VCaP (cell line): ENCODE results near the gene C19orf85.
"Not testable (repeated sequence)": the region's sequence is repeated elsewhere in the genome, so short reads cannot be mapped to it uniquely, and the experiment has no call there.

Experiments used
- H3K27ac ChIP-seq: fragments of 450-650 bp; 2 replicates; pipeline ENCODE4 v1.5.1; 2017
- CTCF ChIP-seq: fragments of 450-650 bp; conservative IDR thresholded peaks from 2 replicates; pipeline ENCODE4 v1.5.1; 2017; ENCODE audit warnings: mild to moderate bottlenecking, moderate library complexity

Gene C19orf85

GRCh38 chr19:55502197-55502952 lies 37.8 kb upstream of the C19orf85 start:
- TF ChIP-seq CTCF: no peak
- no peak overlapping the region for H3K27ac ChIP-seq

GRCh38 chr19:55500368-55500952 lies 35.9 kb upstream of the C19orf85 start:
- no peak overlapping the region for H3K27ac ChIP-seq
- no peak for TF ChIP-seq CTCF

- TF ChIP-seq CTCF: no peak
- H3K27ac ChIP-seq: no peak overlapping the region
Observed at GRCh38 chr19:55498246-55498840, 33.8 kb upstream of the C19orf85 start.

GRCh38 chr19:55497763-55498162 lies 33.2 kb upstream of the C19orf85 start:
- H3K27ac ChIP-seq: no peak overlapping the region
- no peak for TF ChIP-seq CTCF

GRCh38 chr19:55496820-55497219 lies 32.3 kb upstream of the C19orf85 start:
- H3K27ac ChIP-seq: not testable (repeated sequence)

- no peak for TF ChIP-seq CTCF
- no peak overlapping the region for H3K27ac ChIP-seq
Observed at GRCh38 chr19:55495646-55496349, 31.2 kb upstream of the C19orf85 start.

- no peak for TF ChIP-seq CTCF
- no peak overlapping the region for H3K27ac ChIP-seq
Observed at GRCh38 chr19:55494172-55494761, 29.7 kb upstream of the C19orf85 start.
